GM12892 (cell line): Measurements from ENCODE around the gene MCC.

Experiments used
- POLR2A ChIP-seq: IDR thresholded peaks from 2 replicates; pipeline ENCODE4 v1.6.1; 2011; ENCODE audit warnings: low read depth, low read length, control low read depth
- POLR2AphosphoS5 ChIP-seq: IDR thresholded peaks from 2 replicates; pipeline ENCODE4 v1.6.1; 2011; ENCODE audit warnings: low read depth, low read length, control low read depth

- TF ChIP-seq POLR2A (no peak), POLR2AphosphoS5 (no peak)
These were observed 7.2 kb upstream of the MCC start for GRCh38 chr5:113495422-113495841.
